ENCODE data around the gene ZMPSTE24.
"Not testable (repeated sequence)": the region's sequence is repeated elsewhere in the genome, so short reads cannot be mapped to it uniquely, and the experiment has no call there.

The ZMPSTE24 gene

DNA sequence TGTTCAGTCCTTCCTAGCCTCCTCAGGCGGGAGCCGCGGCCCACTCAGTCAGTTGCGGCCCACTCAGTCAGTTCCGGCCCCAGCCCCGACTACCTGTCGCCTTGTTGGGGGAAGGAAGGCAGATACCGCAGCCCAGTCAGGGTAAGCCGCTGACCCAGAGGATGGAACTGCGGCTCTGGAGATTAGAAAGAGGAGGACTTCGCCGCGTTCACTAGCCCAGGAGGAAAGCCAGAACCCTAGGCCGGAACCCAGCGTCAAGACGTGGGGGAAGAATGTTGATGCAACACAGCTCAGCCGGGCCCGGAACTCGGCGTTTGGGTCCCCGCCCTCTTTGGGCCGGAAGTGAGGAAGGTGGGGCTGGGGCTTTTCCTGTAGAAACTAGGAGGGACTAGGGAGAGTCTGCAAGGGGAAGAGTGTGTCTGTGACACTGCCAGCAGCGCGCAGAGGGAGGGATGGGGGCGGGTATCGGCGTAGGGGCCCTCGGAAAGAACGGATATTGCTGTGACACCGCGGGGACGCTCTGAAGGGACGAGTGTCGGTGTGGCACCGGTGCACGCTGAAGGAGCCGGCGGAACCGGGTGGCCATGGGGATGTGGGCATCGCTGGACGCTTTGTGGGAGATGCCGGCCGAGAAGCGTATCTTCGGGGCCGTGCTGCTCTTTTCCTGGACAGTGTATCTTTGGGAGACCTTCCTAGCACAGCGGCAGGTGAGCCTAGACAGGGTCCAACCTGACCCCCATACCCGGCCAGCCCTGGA, at the start of gene ZMPSTE24:
ZMPSTE24 (plus strand) TSS at position 549 of the 757 bp plus-strand sequence; CDS start at position 585, 36 bp downstream.
- DNase-seq (ENCODE audit: low read depth in 3 of 3), result peak; percentile 84 to 97 (median 92)

- no peak for DNase-seq (ENCODE audit: low read depth in 3 of 3)
Observed at GRCh38 chr1:40210511-40211204, 47.4 kb upstream of the ZMPSTE24 start.

DNA sequence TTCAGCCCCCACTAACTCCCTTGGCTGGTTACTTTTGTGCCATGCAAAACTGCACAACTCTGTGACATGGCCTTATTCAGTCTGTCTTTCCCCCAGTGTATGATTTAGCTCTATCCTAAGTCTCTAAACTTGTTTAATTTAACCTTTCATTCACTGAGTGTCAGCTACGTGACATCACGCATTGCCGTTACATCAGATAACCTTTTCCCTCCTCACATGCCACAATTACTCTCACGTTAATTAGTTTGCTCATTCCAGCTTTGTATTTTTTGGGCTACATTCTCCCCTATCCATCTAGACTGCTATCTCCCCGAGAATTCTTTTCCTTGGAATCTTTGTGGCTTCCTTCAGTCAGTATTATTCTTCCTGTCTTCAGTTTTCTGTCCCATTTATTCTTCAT, 39.7 kb upstream of the ZMPSTE24 start:
- DNase-seq (ENCODE audit: low read depth in 3 of 3), result no peak

DNA sequence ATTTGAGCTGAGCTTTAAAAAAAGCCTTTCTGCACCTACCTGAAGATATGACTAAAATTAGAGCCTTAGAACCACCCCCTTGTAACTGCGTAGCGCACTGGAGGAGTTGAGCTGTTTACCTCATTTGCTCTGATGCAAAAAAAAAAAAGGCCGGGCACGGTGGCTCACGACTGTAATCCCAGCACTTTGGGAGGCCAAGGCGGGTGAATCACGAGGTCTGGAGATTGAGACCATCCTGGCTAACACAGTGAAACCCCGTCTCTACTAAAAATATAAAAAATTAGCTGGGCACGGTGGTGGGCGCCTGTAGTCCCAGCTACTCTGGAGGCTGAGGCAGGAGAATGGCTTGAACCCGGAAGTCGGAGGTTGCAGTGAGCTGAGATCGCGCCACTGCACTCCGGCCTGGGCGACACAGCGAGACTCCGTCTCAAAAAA, 36.5 kb upstream of the ZMPSTE24 start:
- not testable (repeated sequence) for DNase-seq (ENCODE audit: low read depth in 3 of 3)

DNA sequence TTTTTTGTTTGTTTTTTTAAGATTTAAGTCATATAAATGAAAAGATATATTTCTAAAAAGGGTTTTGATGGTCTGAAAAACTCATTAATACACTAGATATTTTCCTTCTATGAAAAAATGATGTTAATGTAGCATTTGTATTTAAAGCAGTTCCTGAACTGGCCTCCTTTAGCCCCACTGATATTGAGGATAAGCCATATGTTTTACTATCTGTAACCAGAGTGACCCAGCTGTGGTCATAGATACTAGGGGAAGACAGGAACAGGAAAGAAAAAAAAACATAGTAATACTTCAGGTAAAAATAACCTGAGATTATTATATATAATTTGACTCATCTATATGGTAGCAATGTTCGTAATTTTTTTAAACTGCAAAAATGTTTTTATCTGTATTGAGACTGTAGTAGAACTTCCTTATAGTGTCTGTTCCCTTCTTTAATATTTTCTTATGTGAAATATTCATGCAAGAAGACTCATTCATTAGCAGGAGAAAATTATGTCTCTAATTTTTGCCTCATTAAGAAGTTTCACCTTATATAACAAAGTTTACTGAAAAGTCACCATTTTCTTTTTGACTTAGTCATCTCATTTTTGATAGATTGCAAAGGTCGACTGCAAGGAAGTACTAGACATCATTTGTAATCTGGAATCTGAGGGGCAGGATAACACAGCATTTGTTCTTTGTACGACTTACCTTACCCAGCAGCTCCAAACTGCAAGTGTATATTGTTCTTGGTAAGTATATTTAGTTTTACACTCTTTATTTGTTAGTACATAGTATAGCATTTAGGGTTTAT, 35.9 kb upstream of the ZMPSTE24 start:
- DNase-seq (ENCODE audit: low read depth in 3 of 3), result no peak

DNA sequence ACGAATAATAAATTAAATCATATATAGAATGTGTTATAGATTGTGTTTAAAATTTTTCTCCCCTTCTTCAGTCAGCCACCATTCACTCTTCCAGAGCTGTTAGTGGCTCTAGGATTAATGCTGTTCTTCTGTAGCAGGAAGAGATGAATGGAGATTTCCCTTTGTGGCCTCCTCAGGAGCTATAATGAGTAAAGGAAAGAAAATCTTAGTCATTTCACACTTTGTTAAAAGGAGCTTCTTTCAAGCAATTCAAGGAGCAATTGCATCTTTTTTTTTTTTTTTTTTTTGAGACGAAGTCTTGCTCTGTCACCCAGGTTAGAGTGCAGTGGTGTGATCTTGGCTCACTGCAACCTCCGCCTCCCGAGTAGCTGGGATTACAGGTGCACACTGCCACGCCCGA, 34.0 kb upstream of the ZMPSTE24 start:
- DNase-seq (ENCODE audit: low read depth in 3 of 3), result no peak

DNA sequence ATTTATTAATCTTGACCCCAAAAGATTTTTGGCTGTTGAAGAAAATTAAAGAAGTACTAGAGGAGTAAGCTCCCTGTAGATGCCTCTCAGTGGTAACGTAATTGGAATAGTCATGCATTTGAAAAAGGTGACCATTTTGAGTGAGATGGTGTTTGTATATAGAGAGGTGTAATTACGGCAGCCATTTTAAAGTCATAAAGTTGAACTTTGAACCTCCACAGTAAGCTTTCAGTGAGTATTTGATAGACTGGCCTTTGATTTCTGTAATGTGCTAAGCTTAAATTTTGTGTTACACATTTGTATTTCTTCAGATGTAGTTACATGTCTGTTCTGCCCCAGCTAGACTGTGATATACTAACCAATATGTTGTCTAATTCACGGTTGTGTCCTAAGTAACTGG, 31.8 kb upstream of the ZMPSTE24 start:
- DNase-seq (ENCODE audit: low read depth in 3 of 3), result no peak

DNA sequence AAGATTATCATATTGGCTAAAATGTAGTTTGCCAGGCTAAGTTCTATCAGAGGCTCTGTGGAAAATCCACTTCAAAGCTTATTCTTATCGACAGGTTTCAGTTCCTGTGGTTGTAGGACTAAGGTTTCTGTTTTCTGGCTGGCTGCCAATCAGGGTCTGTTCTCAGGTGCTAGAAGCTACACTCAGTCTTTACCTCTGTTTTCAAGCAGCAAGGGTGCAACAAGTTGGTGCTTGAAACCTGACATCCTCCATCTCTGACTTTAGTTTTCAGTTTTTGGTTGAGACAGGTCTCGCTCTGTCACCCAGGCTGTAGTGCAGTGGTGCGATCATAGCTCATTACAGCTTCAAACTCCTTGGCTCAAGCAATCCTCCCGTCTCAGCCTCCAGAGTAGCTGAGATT, 25.6 kb upstream of the ZMPSTE24 start:
- DNase-seq (ENCODE audit: low read depth in 3 of 3), result peak in 2 of 3 experiments; percentile 8 to 13

- no peak for DNase-seq (ENCODE audit: low read depth in 3 of 3)
Observed at GRCh38 chr1:40239626-40240025, 18.4 kb upstream of the ZMPSTE24 start.

GRCh38 chr1:40240390-40240789, 17.6 kb upstream of the ZMPSTE24 start:
- DNase-seq (ENCODE audit: low read depth in 3 of 3), result no peak

- DNase-seq (ENCODE audit: low read depth in 3 of 3), result no peak
Observed at GRCh38 chr1:40241362-40241761, 16.7 kb upstream of the ZMPSTE24 start.

- no peak for DNase-seq (ENCODE audit: low read depth in 3 of 3)
Observed at GRCh38 chr1:40243351-40243750, 14.7 kb upstream of the ZMPSTE24 start.

DNA sequence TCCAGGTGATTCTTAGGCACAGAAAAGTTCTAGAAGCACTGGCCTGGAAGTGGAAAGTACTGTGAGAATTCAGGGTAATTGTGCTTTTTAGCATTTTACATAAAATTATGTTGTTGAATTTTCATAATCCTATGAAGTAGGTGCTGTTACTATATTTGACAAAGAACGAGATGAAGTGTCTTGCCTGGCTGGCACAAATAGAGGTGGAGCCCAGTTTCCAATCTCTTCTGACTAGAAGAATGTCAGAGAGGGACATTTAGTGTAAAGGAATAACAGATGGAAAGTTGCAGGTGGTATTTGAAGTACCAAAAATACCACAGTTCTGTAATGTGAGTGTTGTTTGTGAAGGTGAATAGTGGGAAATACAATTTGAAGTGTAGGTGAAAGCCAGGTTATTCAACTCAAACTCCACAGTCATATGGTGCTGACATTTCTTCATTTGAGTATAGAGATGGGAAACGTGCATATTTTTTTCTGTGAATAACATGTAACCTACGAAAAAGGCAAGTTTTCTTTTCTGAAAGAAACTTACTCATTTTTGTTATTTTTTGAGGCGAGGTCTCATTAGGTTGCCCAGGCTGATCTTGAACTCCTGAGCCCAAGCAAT, 13.8 kb upstream of the ZMPSTE24 start:
- DNase-seq (ENCODE audit: low read depth in 3 of 3), result no peak

DNA sequence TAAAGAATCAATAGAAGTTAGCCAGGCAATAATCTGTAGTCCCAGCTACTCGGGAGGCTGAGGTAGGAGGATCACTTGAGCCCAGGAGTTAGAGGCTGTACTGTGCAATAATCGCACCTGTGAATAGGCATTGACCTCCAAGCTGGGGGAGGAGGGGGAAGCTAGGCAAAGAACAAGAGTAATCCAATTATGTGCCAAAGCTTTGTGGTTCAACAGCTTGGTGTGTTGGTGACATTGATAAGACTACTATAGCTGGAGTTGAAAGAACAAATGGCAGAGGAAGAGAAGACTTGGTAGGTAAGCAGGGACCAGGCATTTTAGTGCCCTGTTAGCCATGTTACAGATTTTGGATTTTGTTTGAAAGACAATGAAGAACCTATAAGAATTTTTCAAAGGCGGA, 12.3 kb upstream of the ZMPSTE24 start:
- no peak for DNase-seq (ENCODE audit: low read depth in 3 of 3)

GRCh38 chr1:40247655-40248054, 10.4 kb upstream of the ZMPSTE24 start, which contains the start of gene TMCO2:
TMCO2 (plus strand) TSS chr1:40247937; CDS start chr1:40247994, 57 bp downstream.
- no peak for DNase-seq (ENCODE audit: low read depth in 3 of 3)

- DNase-seq (ENCODE audit: low read depth in 3 of 3), result no peak
Observed at GRCh38 chr1:40248412-40248811, 9.6 kb upstream of the ZMPSTE24 start.

DNA sequence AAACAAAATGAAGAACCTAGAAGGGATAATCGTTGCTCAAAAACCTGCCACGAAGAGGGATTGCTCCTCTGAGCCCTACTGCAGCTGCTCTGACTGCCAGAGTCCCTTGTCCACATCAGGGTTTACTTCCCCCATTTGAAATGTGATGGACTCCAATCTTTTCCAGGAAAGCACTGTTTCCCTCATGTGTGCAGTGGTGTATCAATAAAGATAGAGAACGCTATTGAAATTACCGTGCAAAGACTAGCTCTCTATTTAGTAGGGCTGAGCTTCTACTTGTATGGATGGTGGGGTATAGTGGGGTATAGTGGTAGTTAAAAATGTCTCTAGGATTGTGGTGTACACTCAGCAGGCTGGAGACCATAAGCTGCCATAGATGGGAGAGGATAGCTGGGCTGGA, 6.6 kb upstream of the ZMPSTE24 start:
- DNase-seq (ENCODE audit: low read depth in 3 of 3), result no peak

DNA sequence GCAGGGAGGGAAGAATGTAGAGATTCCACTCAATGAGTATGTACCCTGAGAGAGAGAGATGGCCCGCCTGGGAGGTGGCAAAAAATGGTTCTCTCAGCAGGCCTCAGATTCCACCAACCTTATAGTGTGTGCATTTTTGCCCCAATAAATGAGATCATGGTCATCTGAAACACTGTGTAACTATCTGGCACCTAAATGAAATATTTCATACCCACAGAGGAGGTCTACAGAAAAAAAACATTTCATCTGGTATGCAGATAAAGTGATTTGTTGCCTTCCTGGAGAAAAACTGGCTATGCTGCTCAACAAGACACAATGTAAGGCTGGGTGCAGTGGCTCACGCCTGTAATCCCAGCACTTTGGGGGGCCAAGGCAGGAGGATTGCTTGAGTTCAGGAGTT, 5.4 kb upstream of the ZMPSTE24 start:
- no peak for DNase-seq (ENCODE audit: low read depth in 3 of 3)

GRCh38 chr1:40255231-40255630, 2.8 kb upstream of the ZMPSTE24 start:
- no peak for DNase-seq (ENCODE audit: low read depth in 3 of 3)

GRCh38 chr1:40256401-40257084, 1.5 kb upstream of the ZMPSTE24 start:
- no peak for DNase-seq (ENCODE audit: low read depth in 3 of 3)

GRCh38 chr1:40257313-40257687, 736 bp upstream of the ZMPSTE24 start:
- DNase-seq (ENCODE audit: low read depth in 3 of 3), result no peak

GRCh38 chr1:40258445-40258769, 371 bp downstream of the ZMPSTE24 start:
- DNase-seq (ENCODE audit: low read depth in 3 of 3), result no peak

All from stimulated activated CD4-positive, alpha-beta T cell treated with anti-CD3 and anti-CD28 coated beads, TNF-alpha, amount 100 ng/mL, for 4 hours (primary cell).